NCI-H2227 treated with DMSO at 0.1 percent for 48 hours (cell line): ENCODE measurements around the gene CFLAR.
"Not testable (repeated sequence)": the region's sequence is repeated elsewhere in the genome, so short reads cannot be mapped to it uniquely, and the experiment has no call there.

ENCODE experiments used
- DNase-seq: peaks from one replicate; lab custom pipeline; 2025; lab: John Stamatoyannopoulos, UW

Gene CFLAR

GRCh38 chr2:201118961-201119854, 3.2 kb downstream of the CFLAR start:
- no peak for DNase-seq

DNA sequence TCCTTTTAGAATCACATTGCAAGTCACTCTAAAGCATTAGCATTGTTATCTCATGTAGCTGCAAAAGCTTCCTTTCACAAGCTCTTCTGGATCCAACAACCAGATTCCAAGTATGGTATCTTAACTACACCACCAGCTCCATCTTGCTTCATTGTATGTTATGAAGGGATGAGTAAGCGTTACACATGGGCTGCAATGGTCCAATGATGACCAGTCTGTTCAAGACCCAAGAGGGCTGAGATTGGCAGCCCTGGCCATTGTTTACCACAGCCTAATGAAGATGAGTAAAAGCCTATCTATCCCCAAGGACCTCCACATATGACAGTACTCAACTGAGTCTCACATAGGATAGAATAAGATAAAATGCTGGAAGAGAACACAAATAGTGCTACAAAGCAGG, 6.3 kb downstream of the CFLAR start:
- DNase-seq = no peak

DNA sequence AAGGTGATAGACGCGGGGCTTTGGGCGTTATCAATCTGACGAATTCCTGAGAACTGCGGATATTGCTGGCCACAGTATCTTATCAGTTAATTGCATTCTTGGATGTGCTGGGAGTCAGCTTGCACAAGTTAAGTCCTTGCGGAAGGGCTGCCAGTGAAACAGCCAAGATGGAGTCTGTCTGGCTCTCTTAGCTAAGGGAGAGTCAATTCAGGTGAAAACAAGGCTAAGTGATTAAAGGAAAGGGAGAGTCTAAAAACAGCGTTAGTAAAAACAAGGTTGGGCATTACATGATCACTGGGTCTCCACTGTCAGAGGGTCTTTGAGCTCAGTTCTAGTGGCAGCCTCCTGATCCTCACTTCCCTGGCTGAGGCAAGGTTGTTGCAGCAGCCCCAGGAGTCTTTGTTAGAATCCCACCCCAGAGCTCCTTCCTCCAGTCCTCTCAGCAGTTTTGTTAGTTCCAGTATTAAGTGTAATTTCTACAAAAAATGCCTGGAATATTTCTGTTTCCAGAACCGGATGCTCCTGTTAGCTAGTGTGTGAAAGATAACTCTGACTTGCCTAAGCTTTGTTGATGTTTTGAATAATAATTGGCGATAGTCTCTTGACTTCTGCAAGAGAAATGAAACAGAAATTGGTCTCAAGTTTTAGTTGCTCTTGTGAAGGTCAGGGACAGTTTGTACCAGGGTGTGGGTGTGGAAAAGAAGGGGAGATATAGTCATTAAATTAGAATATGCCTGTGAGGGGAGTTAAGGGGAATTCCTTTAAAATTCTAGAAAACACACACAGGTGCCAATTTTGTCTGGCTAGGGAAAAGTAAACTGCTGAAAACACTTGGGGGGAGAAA, 10.6 kb downstream of the CFLAR start:
- no peak for DNase-seq

- no peak for DNase-seq
Observed at GRCh38 chr2:201127152-201127511, 11.2 kb downstream of the CFLAR start.

DNA sequence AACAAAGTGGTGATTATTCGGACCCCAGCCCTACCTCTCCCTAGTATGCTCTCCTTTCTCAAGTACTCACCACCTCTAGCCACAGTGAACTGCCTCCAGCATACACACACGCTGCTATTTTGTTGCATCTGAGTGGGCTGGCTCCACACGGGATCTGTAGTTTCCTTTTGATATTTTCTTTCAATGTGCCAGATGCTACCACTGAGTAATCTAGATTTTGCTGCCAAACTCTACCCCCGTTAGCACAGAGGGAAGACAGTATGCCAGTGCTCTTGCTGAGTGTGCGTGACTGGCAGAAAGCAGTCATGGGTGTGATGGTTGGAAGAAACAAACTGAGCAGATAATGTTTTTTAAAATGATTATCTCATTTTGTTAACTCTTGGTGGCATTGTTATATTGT, 11.6 kb downstream of the CFLAR start:
- DNase-seq = no peak

- DNase-seq = no peak
Observed at GRCh38 chr2:201128033-201128432, 12.1 kb downstream of the CFLAR start.

- no peak for DNase-seq
Observed at GRCh38 chr2:201128933-201129505, 13.1 kb downstream of the CFLAR start.

DNA sequence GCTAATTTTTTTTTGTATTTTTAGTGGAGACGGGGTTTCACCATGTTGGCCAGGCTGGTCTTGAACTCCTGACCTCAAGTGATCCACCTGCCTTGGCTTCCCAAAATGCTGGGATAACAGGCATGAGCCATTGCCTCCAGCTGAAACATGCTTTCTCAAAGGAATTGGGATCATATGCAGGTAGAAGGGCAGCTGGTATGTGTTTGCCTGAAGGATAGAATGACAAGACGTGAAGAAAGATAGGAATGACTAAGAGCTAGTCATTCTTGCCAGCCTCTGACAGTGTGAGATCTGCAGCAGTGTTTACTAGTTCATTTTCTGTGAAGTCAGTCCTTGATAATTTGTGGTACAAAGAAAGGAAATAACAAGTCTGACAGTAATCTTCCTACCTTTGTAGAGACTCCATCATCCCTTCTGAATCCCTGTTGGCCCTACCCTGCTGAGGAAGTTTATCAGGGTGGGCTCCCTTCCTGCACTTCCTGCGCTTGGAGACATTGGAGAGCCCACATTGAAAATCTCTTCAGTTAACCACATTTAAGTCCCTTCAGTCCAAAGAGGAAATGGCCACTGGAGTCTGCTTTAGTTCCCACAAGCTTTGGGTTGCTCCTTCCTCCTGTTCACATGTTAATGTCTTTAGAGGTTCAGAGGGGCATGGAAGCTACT, 14.7 kb downstream of the CFLAR start:
- DNase-seq = no peak

- DNase-seq = no peak
Observed at GRCh38 chr2:201132518-201132917, 16.6 kb downstream of the CFLAR start.

DNA sequence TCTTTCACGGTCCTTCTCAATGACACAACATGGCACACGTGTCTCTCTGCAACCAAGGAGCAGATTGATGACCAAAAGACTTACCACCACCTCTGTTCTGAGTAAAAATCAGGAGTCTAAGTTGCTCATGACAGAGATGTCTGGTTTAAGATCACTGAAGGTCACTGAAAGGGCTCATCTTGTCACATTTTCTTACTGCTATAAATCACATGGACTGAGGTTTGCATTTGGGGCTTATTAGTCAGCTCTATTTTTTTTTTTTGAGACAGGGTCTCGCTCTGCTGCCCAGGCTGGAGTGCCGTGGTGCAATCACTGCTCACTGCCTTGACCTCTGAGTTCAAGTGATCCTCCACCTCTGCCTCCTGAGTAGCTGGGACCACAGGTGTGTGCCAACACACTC, 19.4 kb downstream of the CFLAR start:
- DNase-seq = no peak

GRCh38 chr2:201136889-201137321, 20.9 kb downstream of the CFLAR start:
- no peak for DNase-seq

- no peak for DNase-seq
Observed at GRCh38 chr2:201137505-201138400, 21.8 kb downstream of the CFLAR start.

GRCh38 chr2:201138401-201138970, 22.5 kb downstream of the CFLAR start:
- no peak for DNase-seq

DNA sequence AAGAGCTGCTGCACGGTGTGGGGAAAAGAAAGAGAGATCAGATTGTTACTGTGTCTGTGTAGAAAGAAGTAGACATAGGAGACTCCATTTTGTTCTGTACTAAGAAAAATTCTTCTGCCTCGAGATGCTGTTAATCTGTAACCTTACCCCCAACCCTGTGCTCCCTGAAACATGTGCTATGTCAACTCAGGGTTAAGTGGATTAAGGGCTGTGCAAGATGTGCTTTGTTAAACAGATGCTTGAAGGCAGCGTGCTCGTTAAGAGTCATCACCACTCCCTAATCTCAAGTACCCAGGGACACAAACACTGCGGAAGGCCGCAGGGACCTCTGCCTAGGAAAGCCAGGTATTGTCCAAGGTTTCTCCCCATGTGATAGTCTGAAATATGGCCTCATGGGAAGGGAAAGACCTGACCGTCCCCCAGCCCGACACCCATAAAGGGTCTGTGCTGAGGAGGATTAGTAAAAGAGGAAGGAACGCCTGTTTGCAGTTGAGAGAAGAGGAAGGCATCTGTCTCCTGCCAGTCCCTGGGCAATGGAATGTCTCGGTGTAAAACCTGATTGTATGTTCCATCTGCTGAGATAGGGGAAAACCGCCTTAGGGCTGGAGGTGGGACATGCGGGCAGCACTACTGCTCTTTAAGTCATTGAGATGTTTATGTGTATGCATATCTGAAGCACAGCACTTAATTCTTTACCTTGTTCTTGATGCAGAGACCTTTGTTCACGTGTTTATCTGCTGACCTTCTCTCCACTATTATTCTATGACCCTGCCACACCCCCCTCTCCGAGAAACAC, 23.2 kb downstream of the CFLAR start:
- not testable (repeated sequence) for DNase-seq

GRCh38 chr2:201139836-201140604, 24.1 kb downstream of the CFLAR start:
- DNase-seq = no peak

GRCh38 chr2:201144101-201145051, 28.4 kb downstream of the CFLAR start:
- DNase-seq = no peak

GRCh38 chr2:201148434-201148990, 32.5 kb downstream of the CFLAR start:
- no peak for DNase-seq
